ENCODE measurements around the gene GNAQ. TPM values are rescaled to one million over a fixed set of nuclear protein-coding genes. Genes with fewer than 3 reads are reported as not detected.

GNAQ gene
- total and polyA plus RNA-seq, 2 of the 13 experiments (the other 11 are each of a cell fraction or from before 2014, with no cell fraction given) = 16.5 to 17.7 TPM

DNA sequence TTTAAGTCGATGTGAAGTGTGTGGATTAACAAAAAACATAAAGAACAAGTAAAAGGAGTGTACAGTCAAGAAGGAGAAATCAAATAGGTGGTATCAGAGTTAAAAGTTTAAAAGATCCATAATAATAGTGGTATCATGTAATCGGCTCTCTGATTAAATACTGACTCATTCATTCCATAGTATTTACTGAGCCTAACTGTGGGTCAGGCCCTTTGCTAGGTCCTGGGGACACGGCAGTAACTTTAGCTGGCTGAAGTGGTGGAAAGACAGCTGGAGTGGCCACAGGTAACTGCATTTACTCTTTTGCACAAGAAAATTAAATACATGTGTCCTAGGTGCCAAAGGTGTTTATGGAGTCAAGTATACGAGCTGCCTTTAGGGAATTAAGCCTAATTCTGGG, 124.0 kb downstream of the GNAQ start (continued):
- TF ChIP-seq SCMH1 (CRISPR knock-in tag; IDR thresholded peaks at IDR 0.05; ENCODE audit: borderline replicate concordance) (no peak), SOX6 (IDR thresholded peaks at IDR 0.05) (no peak), SOX6 (CRISPR knock-in tag; IDR thresholded peaks at IDR 0.05) (no peak), ZNF747 (CRISPR knock-in tag; IDR thresholded peaks at IDR 0.05; ENCODE audit: borderline replicate concordance) (no peak), YY1 (IDR thresholded peaks at IDR 0.05; ENCODE audit: insufficient read depth, insufficient replicate concordance, low read depth, low read length) (no peak), KLF9 (CRISPR knock-in tag; IDR thresholded peaks at IDR 0.05; ENCODE audit: low read depth) (no peak), HOXD1 (CRISPR knock-in tag; IDR thresholded peaks at IDR 0.05) (no peak), ZNF749 (CRISPR knock-in tag; IDR thresholded peaks at IDR 0.05; ENCODE audit: borderline replicate concordance) (no peak)

DNA sequence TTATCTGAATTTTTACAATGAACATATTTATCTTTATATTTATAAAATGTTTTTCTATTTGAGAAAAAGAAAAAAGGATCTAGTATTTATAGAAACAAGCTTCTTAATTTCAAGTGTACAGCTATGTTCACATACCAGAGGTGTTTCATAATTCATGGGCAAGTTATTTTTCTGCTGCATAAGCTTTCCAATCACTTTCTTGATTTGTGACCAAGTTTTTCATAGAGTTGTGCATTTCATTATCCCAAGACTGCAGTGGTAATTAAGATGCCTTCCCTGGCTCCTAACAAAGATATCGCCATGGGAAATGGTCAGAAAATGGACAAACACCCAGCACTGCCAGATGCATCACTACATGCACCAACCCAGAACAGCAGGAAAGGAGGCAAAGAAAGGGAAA, 124.6 kb downstream of the GNAQ start:
- no peaks in the 10 kb centered on the region for H3K27me3 ChIP-seq (ENCODE audit: control insufficient read depth in 1 of 2, insufficient read depth in 2 of 2, low read length in 2 of 2)
- H4K20me1 ChIP-seq (ENCODE audit: insufficient read depth, low read length) = no peaks in the 10 kb centered on the region
- no peaks in the 10 kb centered on the region for H3K79me2 ChIP-seq (ENCODE audit: insufficient read depth, low read length)
- FAIRE-seq (no peak), DNase-seq (ENCODE audit: low spot score) (no peak), ATAC-seq (no peak)
- no peak overlapping the region for H3K4me2 ChIP-seq (ENCODE audit: low read depth, low read length)
- ChIA-PET POLR2A (no interaction called here), CTCF (ENCODE audit: low intra/inter-chr PET ratio, low total read pairs) (no interaction called here)
- H3K27ac ChIP-seq (ENCODE audit: extremely low read length, insufficient read depth, low read length) = no peak overlapping the region
- in situ Hi-C loops (cut with HindIII; ENCODE audit: extremely low pct_ligation_motif_present, low pct_unique_long_range_greater_than_20kb) = no loop called here
- H3K36me3 ChIP-seq (replicated peaks in 1 of 2; ENCODE audit: control insufficient read depth in 1 of 2, insufficient read depth in 2 of 2, low read length in 2 of 2) = no peaks in the 10 kb centered on the region; a peak in 2 of 5 replicates
- H2AFZ ChIP-seq (ENCODE audit: low read length) = no peak overlapping the region
- H3K9me3 ChIP-seq (ENCODE audit: low read length) = no peaks in the 10 kb centered on the region
- no peak overlapping the region for H3K4me3 ChIP-seq (replicated peaks in 1 of 3; ENCODE audit: insufficient read depth in 1 of 3, low read depth in 2 of 3, low read length in 3 of 3)
- WGBS (ENCODE audit: low lambda C conversion rate) = 100% methylated on average over 1 of the region's 1 CpG
- intact Hi-C loops (cut with micrococcal nuclease; ENCODE audit: unreplicated experiment) = no loop called here
- no TSS peak for BruUV-seq (replicated peaks)
- H3K4me1 ChIP-seq (ENCODE audit: insufficient read depth, low read length) = no peaks in the 10 kb centered on the region
- no peak overlapping the region for H3K9ac ChIP-seq (ENCODE audit: insufficient read depth, low read depth, low read length)
- TF ChIP-seq ZSCAN9 (CRISPR knock-in tag; IDR thresholded peaks at IDR 0.05; ENCODE audit: borderline replicate concordance) (no peak), RXRB (CRISPR knock-in tag; IDR thresholded peaks at IDR 0.05; ENCODE audit: borderline replicate concordance) (no peak), ATM (IDR thresholded peaks at IDR 0.05; ENCODE audit: borderline replicate concordance) (no peak), SNAPC2 (CRISPR knock-in tag; IDR thresholded peaks at IDR 0.05) (no peak), TMF1 (CRISPR knock-in tag; IDR thresholded peaks at IDR 0.05; ENCODE audit: low read depth) (no peak), ZNF780A (CRISPR knock-in tag; IDR thresholded peaks at IDR 0.05) (no peak), GATAD2A (CRISPR knock-in tag; IDR thresholded peaks at IDR 0.05) (no peak), ZNF234 (CRISPR knock-in tag; conservative IDR thresholded peaks at IDR 0.05) (no peak)
- TF ChIP-seq, protein P1, sequence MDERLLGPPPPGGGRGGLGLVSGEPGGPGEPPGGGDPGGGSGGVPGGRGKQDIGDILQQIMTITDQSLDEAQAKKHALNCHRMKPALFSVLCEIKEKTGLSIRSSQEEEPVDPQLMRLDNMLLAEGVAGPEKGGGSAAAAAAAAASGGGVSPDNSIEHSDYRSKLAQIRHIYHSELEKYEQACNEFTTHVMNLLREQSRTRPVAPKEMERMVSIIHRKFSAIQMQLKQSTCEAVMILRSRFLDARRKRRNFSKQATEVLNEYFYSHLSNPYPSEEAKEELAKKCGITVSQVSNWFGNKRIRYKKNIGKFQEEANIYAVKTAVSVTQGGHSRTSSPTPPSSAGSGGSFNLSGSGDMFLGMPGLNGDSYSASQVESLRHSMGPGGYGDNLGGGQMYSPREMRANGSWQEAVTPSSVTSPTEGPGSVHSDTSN (CRISPR knock-in tag; IDR thresholded peaks at IDR 0.05) = no peak
- TF ChIP-seq, protein P2, sequence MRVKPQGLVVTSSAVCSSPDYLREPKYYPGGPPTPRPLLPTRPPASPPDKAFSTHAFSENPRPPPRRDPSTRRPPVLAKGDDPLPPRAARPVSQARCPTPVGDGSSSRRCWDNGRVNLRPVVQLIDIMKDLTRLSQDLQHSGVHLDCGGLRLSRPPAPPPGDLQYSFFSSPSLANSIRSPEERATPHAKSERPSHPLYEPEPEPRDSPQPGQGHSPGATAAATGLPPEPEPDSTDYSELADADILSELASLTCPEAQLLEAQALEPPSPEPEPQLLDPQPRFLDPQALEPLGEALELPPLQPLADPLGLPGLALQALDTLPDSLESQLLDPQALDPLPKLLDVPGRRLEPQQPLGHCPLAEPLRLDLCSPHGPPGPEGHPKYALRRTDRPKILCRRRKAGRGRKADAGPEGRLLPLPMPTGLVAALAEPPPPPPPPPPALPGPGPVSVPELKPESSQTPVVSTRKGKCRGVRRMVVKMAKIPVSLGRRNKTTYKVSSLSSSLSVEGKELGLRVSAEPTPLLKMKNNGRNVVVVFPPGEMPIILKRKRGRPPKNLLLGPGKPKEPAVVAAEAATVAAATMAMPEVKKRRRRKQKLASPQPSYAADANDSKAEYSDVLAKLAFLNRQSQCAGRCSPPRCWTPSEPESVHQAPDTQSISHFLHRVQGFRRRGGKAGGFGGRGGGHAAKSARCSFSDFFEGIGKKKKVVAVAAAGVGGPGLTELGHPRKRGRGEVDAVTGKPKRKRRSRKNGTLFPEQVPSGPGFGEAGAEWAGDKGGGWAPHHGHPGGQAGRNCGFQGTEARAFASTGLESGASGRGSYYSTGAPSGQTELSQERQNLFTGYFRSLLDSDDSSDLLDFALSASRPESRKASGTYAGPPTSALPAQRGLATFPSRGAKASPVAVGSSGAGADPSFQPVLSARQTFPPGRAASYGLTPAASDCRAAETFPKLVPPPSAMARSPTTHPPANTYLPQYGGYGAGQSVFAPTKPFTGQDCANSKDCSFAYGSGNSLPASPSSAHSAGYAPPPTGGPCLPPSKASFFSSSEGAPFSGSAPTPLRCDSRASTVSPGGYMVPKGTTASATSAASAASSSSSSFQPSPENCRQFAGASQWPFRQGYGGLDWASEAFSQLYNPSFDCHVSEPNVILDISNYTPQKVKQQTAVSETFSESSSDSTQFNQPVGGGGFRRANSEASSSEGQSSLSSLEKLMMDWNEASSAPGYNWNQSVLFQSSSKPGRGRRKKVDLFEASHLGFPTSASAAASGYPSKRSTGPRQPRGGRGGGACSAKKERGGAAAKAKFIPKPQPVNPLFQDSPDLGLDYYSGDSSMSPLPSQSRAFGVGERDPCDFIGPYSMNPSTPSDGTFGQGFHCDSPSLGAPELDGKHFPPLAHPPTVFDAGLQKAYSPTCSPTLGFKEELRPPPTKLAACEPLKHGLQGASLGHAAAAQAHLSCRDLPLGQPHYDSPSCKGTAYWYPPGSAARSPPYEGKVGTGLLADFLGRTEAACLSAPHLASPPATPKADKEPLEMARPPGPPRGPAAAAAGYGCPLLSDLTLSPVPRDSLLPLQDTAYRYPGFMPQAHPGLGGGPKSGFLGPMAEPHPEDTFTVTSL (CRISPR knock-in tag; IDR thresholded peaks at IDR 0.05; ENCODE audit: borderline replicate concordance) = no peak

All from HepG2 (cell line).